IMR-90 (cell line): ENCODE measurements around the gene IREB2. TPM values are rescaled to one million over a fixed set of nuclear protein-coding genes. Genes with fewer than 3 reads are reported as not detected.

ENCODE experiments used
- ATAC-seq: fragments of 200-7000 bp; cut with Tn5 transposase; 2 replicates; pipeline ENCODE4 v1.9.1; 2020; ENCODE audit warnings: low read depth, mild to moderate bottlenecking, moderate library complexity
- BruUV-seq: library from RNA; stranded (reverse); fragments of 400-500 nt; replicated peaks from 2 replicates; lab custom pipeline; 2021; lab: Mats Ljungman, UMichigan
- CTCF ChIA-PET: fragments of 300-600 bp; formaldehyde crosslinking; extraction: SDS; loops from one replicate; lab custom pipeline; 2021; ENCODE audit warnings: antibody characterized with exemption; lab: Yijun Ruan, JAX
- POLR2A ChIA-PET: fragments of 300-600 bp; sonication (Branson Sonifier 250); formaldehyde crosslinking; loops from one replicate; lab custom pipeline; 2022; ENCODE audit warnings: antibody characterized with exemption; ENCODE audit not compliant: unreplicated experiment; lab: Charles Lee
- DNase-seq: peaks from one replicate; pipeline ENCODE4 v3.0.0; 2013
- H2AFZ ChIP-seq: replicated peaks from 2 replicates; pipeline ENCODE3; 2013; ENCODE audit warnings: low read length, mild to moderate bottlenecking; ENCODE audit not compliant: poor library complexity
- H2AK5ac ChIP-seq: 2 replicates; pipeline ENCODE4 v1.6.1; 2013; ENCODE audit warnings: low read depth, low read length, inconsistent platforms
- H2AK9ac ChIP-seq: replicated peaks from 2 replicates; pipeline ENCODE3; 2013; ENCODE audit warnings: mild to moderate bottlenecking, low read depth, low read length, moderate library complexity; ENCODE audit not compliant: poor library complexity
- H2BK120ac ChIP-seq: 2 replicates; pipeline ENCODE4 v1.6.1; 2013; ENCODE audit warnings: low read depth, low read length, inconsistent platforms
- H2BK15ac ChIP-seq: 3 replicates; pipeline ENCODE4 v1.6.1; 2013; ENCODE audit warnings: low read depth, low read length, inconsistent platforms
- H2BK20ac ChIP-seq: 2 replicates; pipeline ENCODE4 v1.6.1; 2013; ENCODE audit warnings: low read depth, mild to moderate bottlenecking, inconsistent platforms, low read length, moderate library complexity
- H2BK5ac ChIP-seq: 2 replicates; pipeline ENCODE4 v1.6.1; 2013; ENCODE audit warnings: mild to moderate bottlenecking, low read depth, low read length, inconsistent platforms; ENCODE audit not compliant: poor library complexity, severe bottlenecking
- H3K14ac ChIP-seq: replicated peaks from 2 replicates; pipeline ENCODE4 v1.6.1; 2013; ENCODE audit warnings: low read depth, low read length, inconsistent platforms
- H3K18ac ChIP-seq: 2 replicates; pipeline ENCODE4 v1.6.1; 2013; ENCODE audit warnings: low read depth, low read length, control low read depth
- H3K23ac ChIP-seq: 2 replicates; pipeline ENCODE4 v1.6.1; 2013; ENCODE audit warnings: low read depth, low read length, inconsistent platforms
- H3K27ac ChIP-seq: 2 replicates; pipeline ENCODE4 v1.5.1; 2013; ENCODE audit warnings: mild to moderate bottlenecking, control low read depth, low read length; ENCODE audit not compliant: insufficient read depth
- H3K27me3 ChIP-seq: 2 replicates; pipeline ENCODE4 v1.6.1; 2013; ENCODE audit warnings: low read length; ENCODE audit not compliant: control insufficient read depth, insufficient read depth
- H3K36me3 ChIP-seq: 2 replicates; pipeline ENCODE4 v1.6.1; 2013; ENCODE audit warnings: low read length, mixed read lengths; ENCODE audit not compliant: control insufficient read depth, insufficient read depth
- H3K4ac ChIP-seq: 2 replicates; pipeline ENCODE4 v1.6.1; 2013; ENCODE audit warnings: low read depth, low read length, inconsistent platforms
- H3K4me1 ChIP-seq: 2 replicates; pipeline ENCODE4 v1.6.1; 2013; ENCODE audit warnings: low read length, mixed read lengths; ENCODE audit not compliant: control insufficient read depth, insufficient read depth
- H3K4me2 ChIP-seq: 2 replicates; pipeline ENCODE4 v1.6.1; 2013; ENCODE audit warnings: low read depth, mild to moderate bottlenecking, control low read depth, low read length, moderate library complexity
- H3K4me3 ChIP-seq: 2 replicates; pipeline ENCODE4 v1.5.1; 2013; ENCODE audit warnings: low read depth, mild to moderate bottlenecking, control low read depth, low read length, moderate library complexity; ENCODE audit not compliant: insufficient read depth
- H3K56ac ChIP-seq: 2 replicates; pipeline ENCODE4 v1.6.1; 2013; ENCODE audit warnings: low read length, inconsistent platforms; ENCODE audit not compliant: insufficient read depth; ENCODE audit errors: extremely low read depth
- H3K79me1 ChIP-seq, 2 experiments: 2 replicates each; pipeline ENCODE4 v1.6.1; 2013; ENCODE audit warnings: low read length in 2 of 2, inconsistent platforms in 1 of 2, low read depth in 1 of 2
- H3K9ac ChIP-seq: 2 replicates; pipeline ENCODE4 v1.6.1; 2013; ENCODE audit warnings: low read depth, low read length, control low read depth
- H3K9me1 ChIP-seq: 2 replicates; pipeline ENCODE4 v1.6.1; 2013; ENCODE audit warnings: low read length, inconsistent platforms; ENCODE audit not compliant: insufficient read depth
- H3K9me3 ChIP-seq: 2 replicates; pipeline ENCODE4 v1.6.1; 2013; ENCODE audit warnings: low read length; ENCODE audit not compliant: control insufficient read depth, insufficient read depth
- H4K20me1 ChIP-seq: 2 replicates; pipeline ENCODE4 v1.6.1; 2013; ENCODE audit warnings: low read length, inconsistent platforms; ENCODE audit not compliant: insufficient read depth
- H4K5ac ChIP-seq: 2 replicates; pipeline ENCODE4 v1.6.1; 2013; ENCODE audit warnings: mild to moderate bottlenecking, low read depth, low read length, control low read depth
- H4K8ac ChIP-seq, 2 experiments: 2 replicates each; pipeline ENCODE4 v1.6.1; 2013; ENCODE audit warnings: low read depth in 2 of 2, low read length in 2 of 2, control low read depth in 1 of 2, inconsistent platforms in 1 of 2
- H4K91ac ChIP-seq: 2 replicates; pipeline ENCODE4 v1.6.1; 2013; ENCODE audit warnings: low read depth, low read length, inconsistent platforms; ENCODE audit not compliant: insufficient read depth
- CEBPB ChIP-seq: IDR thresholded peaks from 2 replicates; pipeline ENCODE4 v1.6.1; 2012; ENCODE audit warnings: low read depth, low read length, improper control_type of control experiment
- CHD1 ChIP-seq: IDR thresholded peaks from 2 replicates; pipeline ENCODE4 v1.6.1; 2012; ENCODE audit warnings: low read depth, low read length, improper control_type of control experiment
- CTCF ChIP-seq: conservative IDR thresholded peaks from 2 replicates; pipeline ENCODE4 v1.5.1; 2012; ENCODE audit warnings: mild to moderate bottlenecking, low read depth, low read length, improper control_type of control experiment
- FOS ChIP-seq: fragments of 150-350 bp; IDR thresholded peaks from 2 replicates; pipeline ENCODE4 v1.6.1; 2016; ENCODE audit warnings: low read depth, low read length
- MAFK ChIP-seq: IDR thresholded peaks from 2 replicates; pipeline ENCODE4 v1.6.1; 2012; ENCODE audit warnings: low read depth, low read length, improper control_type of control experiment
- MAZ ChIP-seq: IDR thresholded peaks from 2 replicates; pipeline ENCODE4 v1.6.1; 2012; ENCODE audit warnings: low read depth, mild to moderate bottlenecking, low read length, improper control_type of control experiment, moderate library complexity, borderline replicate concordance
- MXI1 ChIP-seq: IDR thresholded peaks from 2 replicates; pipeline ENCODE4 v1.6.1; 2012; ENCODE audit warnings: low read depth, mild to moderate bottlenecking, low read length, moderate library complexity, borderline replicate concordance
- NFE2L2 ChIP-seq: fragments of 150-350 bp; IDR thresholded peaks from 2 replicates; pipeline ENCODE4 v1.6.1; 2016; ENCODE audit warnings: low read depth, mild to moderate bottlenecking, low read length
- POLR2A ChIP-seq: IDR thresholded peaks from 2 replicates; pipeline ENCODE4 v1.6.1; 2012; ENCODE audit warnings: mild to moderate bottlenecking, low read depth, low read length
- RAD21 ChIP-seq: IDR thresholded peaks from 2 replicates; pipeline ENCODE4 v1.6.1; 2012; ENCODE audit warnings: low read length, improper control_type of control experiment
- RCOR1 ChIP-seq: IDR thresholded peaks from 2 replicates; pipeline ENCODE4 v1.6.1; 2012; ENCODE audit warnings: mild to moderate bottlenecking, low read length, improper control_type of control experiment; ENCODE audit not compliant: insufficient replicate concordance
- RFX5 ChIP-seq: IDR thresholded peaks from 2 replicates; pipeline ENCODE4 v1.8.0; 2012; ENCODE audit warnings: low read depth, mild to moderate bottlenecking, low read length, moderate library complexity
- WGBS, 2 experiments: methylation state at CpG; one replicate each; pipeline versions ENCODE4 v1.1.5 to v1.1.7; 2013; ENCODE audit warnings: missing lambda C conversion rate in 2 of 2; ENCODE audit not compliant: insufficient read length in 1 of 2; ENCODE audit errors: extremely low coverage in 2 of 2; 5-methylcytosine and 5-hydroxymethylcytosine counted together
- dilution Hi-C: fragments of 300-500 bp; cut with HindIII; formaldehyde crosslinking; loops from one replicate; pipeline ENCODE4 v1.14.3; 2018; ENCODE audit warnings: low sequenced_read_pairs; ENCODE audit not compliant: unreplicated experiment
- in situ Hi-C: fragments of 300-500 bp; cut with MboI; formaldehyde crosslinking; loops from 3 replicates; pipeline ENCODE4 v1.14.3; 2019; ENCODE audit warnings: low sequenced_read_pairs, inconsistent platforms, mixed read lengths
- intact Hi-C: fragments of 100-400 bp; cut with micrococcal nuclease; formaldehyde crosslinking; loops from 2 replicates; pipeline ENCODE4 v1.10.0; 2022
- polyA plus RNA-seq, 3 experiments: library from polyadenylated mRNA; depleted of rRNA; stranded (reverse); fragments of >200 nt; gene quantifications; 2 replicates each; pipeline ENCODE4 v1.2.3, GENCODE V29; 2012; ENCODE audit warnings: low replicate concordance in 1 of 3
- total RNA-seq: library from RNA; depleted of rRNA; stranded (reverse); fragments of >200 nt; gene quantifications from 2 replicates; pipeline ENCODE4 v1.2.3, GENCODE V29; 2012
- TF ChIP-seq, protein P1 (sequence below): fragments of 150-350 bp; IDR thresholded peaks from 2 replicates; pipeline ENCODE4 v1.6.1; 2017; ENCODE audit warnings: mild to moderate bottlenecking, antibody characterized with exemption, low read length, low read depth
- TF ChIP-seq, protein P2 (sequence below): fragments of 150-350 bp; IDR thresholded peaks from 2 replicates; pipeline ENCODE4 v1.6.1; 2016; ENCODE audit warnings: low read depth, mild to moderate bottlenecking, low read length, moderate library complexity, borderline replicate concordance

Gene IREB2
- total and polyA plus RNA-seq, 2 of the 4 experiments (the other 2 are of a cell fraction): 12.2 to 13.5 TPM

GRCh38 chr15:78422571-78423340 lies 15.3 kb upstream of the IREB2 start:
- dilution Hi-C loops: no loop called here
- 64% methylated on average over 5 of the region's 12 CpGs; no CpG with 5 or more reads in 1 of the 2 experiments for WGBS, 2 experiments
- Histone ChIP-seq H3K27ac (no peak overlapping the region), H2BK5ac (no peak overlapping the region), H3K9me1 (no peaks in the 10 kb centered on the region), H2BK15ac (no peak overlapping the region), H3K23ac (no peak overlapping the region), H3K56ac (no peak overlapping the region), H4K20me1 (no peaks in the 10 kb centered on the region), H3K18ac (no peak overlapping the region), H3K4me1 (no peaks in the 10 kb centered on the region), H3K9me3 (no peaks in the 10 kb centered on the region; the same call in none of the 2 replicates), H3K79me1 (no peaks in the 10 kb centered on the region), H2AK5ac (no peak overlapping the region), H4K8ac (no peak overlapping the region), H2BK120ac (no peak overlapping the region), H2AK9ac (no peak overlapping the region), H3K36me3 (no peaks in the 10 kb centered on the region), H3K4ac (no peak overlapping the region), H3K4me2 (no peak overlapping the region), H4K91ac (no peak overlapping the region), H3K9ac (no peak overlapping the region), H2AFZ (no peak overlapping the region), H3K27me3 (peaks cover 20% of the 10 kb centered on the region), H3K4me3 (no peak overlapping the region), H4K5ac (no peak overlapping the region), H2BK20ac (no peak overlapping the region), H3K14ac (no peak overlapping the region)
- DNase-seq (peak; percentile 45), ATAC-seq (peak; percentile 98)
- in situ Hi-C loops: loop anchor here (10.0 kb wide), 1 partner anchor 308 kb away; no protein-coding TSS in a partner anchor
- ChIA-PET CTCF (interaction anchor here (0.5 to 1.5 kb wide), 12 partner anchors 9 to 245 kb away, joined by 3 to 5 read pairs (median 3); no protein-coding TSS in a partner anchor), POLR2A (interaction anchor here (0.6 kb wide), 1 partner anchor 86 kb away, joined by 8 read pairs; no protein-coding TSS in a partner anchor)
- intact Hi-C loops: loop anchor here (1.0 to 5.0 kb wide), 3 partner anchors 114 to 465 kb away; no protein-coding TSS in a partner anchor
- BruUV-seq: no TSS peak
- TF ChIP-seq FOS: no peak
- no peak for TF ChIP-seq RFX5
- no peak for TF ChIP-seq MAFK
- TF ChIP-seq, protein P1, sequence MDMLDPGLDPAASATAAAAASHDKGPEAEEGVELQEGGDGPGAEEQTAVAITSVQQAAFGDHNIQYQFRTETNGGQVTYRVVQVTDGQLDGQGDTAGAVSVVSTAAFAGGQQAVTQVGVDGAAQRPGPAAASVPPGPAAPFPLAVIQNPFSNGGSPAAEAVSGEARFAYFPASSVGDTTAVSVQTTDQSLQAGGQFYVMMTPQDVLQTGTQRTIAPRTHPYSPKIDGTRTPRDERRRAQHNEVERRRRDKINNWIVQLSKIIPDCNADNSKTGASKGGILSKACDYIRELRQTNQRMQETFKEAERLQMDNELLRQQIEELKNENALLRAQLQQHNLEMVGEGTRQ: no peak
- no peak for TF ChIP-seq POLR2A
- peak; percentile 67 for TF ChIP-seq RAD21
- TF ChIP-seq CEBPB: no peak
- no peak for TF ChIP-seq MXI1
- TF ChIP-seq, protein P2, sequence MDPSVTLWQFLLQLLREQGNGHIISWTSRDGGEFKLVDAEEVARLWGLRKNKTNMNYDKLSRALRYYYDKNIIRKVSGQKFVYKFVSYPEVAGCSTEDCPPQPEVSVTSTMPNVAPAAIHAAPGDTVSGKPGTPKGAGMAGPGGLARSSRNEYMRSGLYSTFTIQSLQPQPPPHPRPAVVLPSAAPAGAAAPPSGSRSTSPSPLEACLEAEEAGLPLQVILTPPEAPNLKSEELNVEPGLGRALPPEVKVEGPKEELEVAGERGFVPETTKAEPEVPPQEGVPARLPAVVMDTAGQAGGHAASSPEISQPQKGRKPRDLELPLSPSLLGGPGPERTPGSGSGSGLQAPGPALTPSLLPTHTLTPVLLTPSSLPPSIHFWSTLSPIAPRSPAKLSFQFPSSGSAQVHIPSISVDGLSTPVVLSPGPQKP: no peak
- no peak for TF ChIP-seq MAZ
- no peak for TF ChIP-seq NFE2L2
- peak; percentile 83 for TF ChIP-seq CTCF
- no peak for TF ChIP-seq CHD1
- TF ChIP-seq RCOR1: no peak
